GM12878 (cell line): ENCODE data around the gene CHCHD6. TPM values are rescaled to one million over a fixed set of nuclear protein-coding genes. Genes with fewer than 3 reads are reported as not detected.

Experiments used
- ATAC-seq: fragments of 200-7000 bp; cut with Tn5 transposase; 3 replicates; pipeline ENCODE4 v1.9.1; 2020; ENCODE audit warnings: mild to moderate bottlenecking, moderate library complexity
- BruUV-seq: library from RNA; stranded (reverse); fragments of 400-500 nt; replicated peaks from 2 replicates; lab custom pipeline; 2021; lab: Mats Ljungman, UMichigan
- CTCF ChIA-PET: fragments of 300-600 bp; sonication (Branson Sonifier 250); formaldehyde crosslinking; extraction: SDS; loops from one replicate; lab custom pipeline; 2021; ENCODE audit warnings: inconsistent platforms; lab: Yijun Ruan, JAX
- POLR2A ChIA-PET: fragments of 350-600 bp; formaldehyde crosslinking; extraction: SDS; loops from one replicate; lab custom pipeline; 2021; ENCODE audit warnings: inconsistent platforms; lab: Charles Lee
- RAD21 ChIA-PET: fragments of 300-600 bp; sonication (Branson Sonifier 250); formaldehyde crosslinking; loops from one replicate; lab custom pipeline; 2023; ENCODE audit warnings: antibody characterized with exemption; ENCODE audit not compliant: unreplicated experiment; lab: Charles Lee
- SMC1A ChIA-PET: fragments of 300-600 bp; sonication (Branson Sonifier 250); formaldehyde crosslinking; loops from one replicate; lab custom pipeline; 2023; ENCODE audit not compliant: unreplicated experiment, uncharacterized antibody; lab: Charles Lee
- DNase-seq: peaks from one replicate; pipeline ENCODE4 v3.0.0-alpha.2; 2011; ENCODE audit warnings: low read depth, low spot score
- FAIRE-seq: peaks from 3 replicates; lab custom pipeline; 2011; peaks lifted over from hg19 to GRCh38; lab: Jason Lieb, UNC
- H2AFZ ChIP-seq: 2 replicates; pipeline ENCODE4 v1.6.0; 2011; ENCODE audit warnings: low read depth, low read length, control low read depth; ENCODE audit not compliant: control insufficient read depth
- H3K27ac ChIP-seq: 2 replicates; pipeline ENCODE4 v1.5.1; 2011; ENCODE audit warnings: control low read depth; ENCODE audit not compliant: control insufficient read depth, insufficient read depth
- H3K27me3 ChIP-seq, 2 experiments: replicated peaks in 1 of 2; 2 replicates each; pipeline versions ENCODE4 v1.6.0 to v1.6.1; 2011; ENCODE audit warnings: low read length in 1 of 2; ENCODE audit not compliant: control insufficient read depth in 2 of 2, insufficient read depth in 2 of 2
- H3K36me3 ChIP-seq, 2 experiments: 2 replicates each; pipeline ENCODE4 v1.5.1; 2011; ENCODE audit warnings: low read length in 1 of 2; ENCODE audit not compliant: control insufficient read depth in 2 of 2, insufficient read depth in 2 of 2
- H3K4me1 ChIP-seq: 2 replicates; pipeline ENCODE4 v1.6.1; 2011; ENCODE audit warnings: mild to moderate bottlenecking, low read length, moderate library complexity, mixed read lengths; ENCODE audit not compliant: control insufficient read depth, insufficient read depth
- H3K4me2 ChIP-seq: 2 replicates; pipeline ENCODE4 v1.6.0; 2011; ENCODE audit warnings: control low read depth; ENCODE audit not compliant: control insufficient read depth, insufficient read depth
- H3K4me3 ChIP-seq: fragments of 200-600 bp; sonication (generic); 2 replicates; pipeline ENCODE4 v1.5.1; 2016
- H3K79me2 ChIP-seq: 2 replicates; pipeline ENCODE4 v1.6.0; 2011; ENCODE audit warnings: low read length; ENCODE audit not compliant: control insufficient read depth, insufficient read depth
- H3K9ac ChIP-seq: 2 replicates; pipeline ENCODE4 v1.8.0; 2011; ENCODE audit warnings: low read length, control low read depth, mixed read lengths; ENCODE audit not compliant: control insufficient read depth, insufficient read depth
- H3K9me3 ChIP-seq: replicated peaks from 3 replicates; pipeline ENCODE4 v1.5.1; 2011; ENCODE audit warnings: mild to moderate bottlenecking, low read length; ENCODE audit not compliant: control insufficient read depth, insufficient read depth
- H4K20me1 ChIP-seq: 2 replicates; pipeline ENCODE4 v1.6.0; 2011; ENCODE audit not compliant: control insufficient read depth, insufficient read depth
- BACH1 ChIP-seq: fragments of 450-650 bp; IDR thresholded peaks from 2 replicates; pipeline ENCODE4 v1.6.1; 2017; ENCODE audit warnings: mild to moderate bottlenecking, borderline replicate concordance
- E2F8 ChIP-seq: fragments of 450-650 bp; IDR thresholded peaks from 2 replicates; pipeline ENCODE4 v1.6.1; 2018; ENCODE audit warnings: mild to moderate bottlenecking, low read depth, moderate library complexity; ENCODE audit not compliant: partially characterized antibody
- EP300 ChIP-seq, 2 experiments: fragments of 150-350 bp in 1 of 2; IDR thresholded peaks; 2 replicates each; pipeline ENCODE4 v1.6.1; 2011 to 2012; ENCODE audit warnings: low read depth in 2 of 2, low read length in 2 of 2, borderline replicate concordance in 1 of 2, improper control_type of control experiment in 1 of 2, inconsistent platforms in 1 of 2; ENCODE audit not compliant: control insufficient read depth in 1 of 2
- GABPA ChIP-seq: IDR thresholded peaks from 2 replicates; pipeline ENCODE4 v1.6.1; 2014; ENCODE audit warnings: antibody characterized with exemption, low read depth, mild to moderate bottlenecking, inconsistent platforms
- HDAC2 ChIP-seq: fragments of 200-600 bp; sonication (generic); IDR thresholded peaks from 2 replicates; pipeline ENCODE4 v1.6.1; 2017
- HDAC6 ChIP-seq: fragments of 200-600 bp; sonication (generic); IDR thresholded peaks from one replicate; pipeline ENCODE4 v1.8.0; 2017; ENCODE audit warnings: antibody characterized with exemption; ENCODE audit not compliant: unreplicated experiment
- HDGF ChIP-seq: fragments of 450-650 bp; IDR thresholded peaks from 2 replicates; pipeline ENCODE4 v1.6.1; 2016; ENCODE audit warnings: antibody characterized with exemption
- MEF2B ChIP-seq: fragments of 450-650 bp; IDR thresholded peaks from 2 replicates; pipeline ENCODE4 v1.6.1; 2018; ENCODE audit warnings: mild to moderate bottlenecking, moderate library complexity; ENCODE audit not compliant: partially characterized antibody, poor library complexity, severe bottlenecking
- PML ChIP-seq: IDR thresholded peaks from 2 replicates; pipeline ENCODE4 v1.6.1; 2012; ENCODE audit warnings: low read length, inconsistent platforms
- RAD21 ChIP-seq: IDR thresholded peaks from 2 replicates; pipeline ENCODE4 v1.6.1; 2011; ENCODE audit warnings: mild to moderate bottlenecking, low read depth, low read length, moderate library complexity; ENCODE audit not compliant: insufficient read depth
- TCF3 ChIP-seq: IDR thresholded peaks from 2 replicates; pipeline ENCODE4 v1.6.1; 2012; ENCODE audit warnings: low read depth, mild to moderate bottlenecking, low read length, borderline replicate concordance; ENCODE audit not compliant: insufficient read depth
- WGBS: methylation state at CpG from one replicate; pipeline ENCODE4 v1.1.6; 2016; ENCODE audit warnings: low lambda C conversion rate; ENCODE audit not compliant: insufficient replicate concordance, insufficient coverage; ENCODE audit errors: missing lambda C conversion rate; 5-methylcytosine and 5-hydroxymethylcytosine counted together
- in situ Hi-C: fragments of 300-500 bp; cut with MboI; formaldehyde crosslinking; loops from 9 replicates; pipeline ENCODE4 v1.14.3; 2018; ENCODE audit warnings: mixed read lengths
- intact Hi-C: fragments of 100-400 bp; cut with micrococcal nuclease; formaldehyde crosslinking; loops from one replicate; pipeline ENCODE4 v1.14.2; 2022; ENCODE audit not compliant: unreplicated experiment
- polyA plus RNA-seq, 11 experiments: library from polyadenylated mRNA; depleted of rRNA in 4 of 11; unstranded in 6 of 11; stranded (reverse) in 5 of 11; fragments of >200 nt; fragmentation: Nextera tagmentation in 4 of 11; fragmentation: Illumina TruSeq in 1 of 11; extraction: Ambion mirVana in 4 of 11; extraction: Trizol in 1 of 11; gene quantifications; 1 replicate in 1 of 11; 2 replicates in 10 of 11; pipeline versions ENCODE4 v1.2.1 to v1.2.3, GENCODE V29; 2011 to 2016; ENCODE audit warnings: inconsistent platforms in 2 of 11, missing spikeins in 2 of 11, low read depth in 1 of 11
- total RNA-seq, 4 experiments: library from RNA; depleted of rRNA in 3 of 4; stranded (reverse); fragments of >200 nt in 3 of 4; fragmentation: Illumina TruSeq in 1 of 4; extraction: Trizol in 1 of 4; gene quantifications; 2 replicates each; pipeline versions ENCODE4 v1.2.1 to v1.2.3, GENCODE V29; 2013 to 2021

Gene CHCHD6
- total and polyA plus RNA-seq, 10 of the 15 experiments (the other 5 are each of a cell fraction or from before 2014, with no cell fraction given) = 2.7 to 16.7 (median 12.3) TPM

GRCh38 chr3:126986001-126986400 is 282.0 kb downstream of the CHCHD6 start:
- H3K27me3 ChIP-seq = no peaks in the 10 kb centered on the region
- intact Hi-C loops (loop anchor here (10.0 kb wide), 2 partner anchors 469 to 559 kb away; no protein-coding TSS in a partner anchor), in situ Hi-C loops (no loop called here)
- no TSS peak for BruUV-seq
- 85% methylated on average over 9 of the region's 9 CpGs for WGBS
- H3K4me2 ChIP-seq = no peak overlapping the region
- H3K9ac ChIP-seq = no peak overlapping the region
- H3K36me3 ChIP-seq = peaks cover 0 to 10% of the 10 kb centered on the region in 2 experiments; a peak in 2 of 4 replicates
- H2AFZ ChIP-seq = no peak overlapping the region
- H3K4me1 ChIP-seq = peaks cover 9% of the 10 kb centered on the region
- FAIRE-seq (no peak), ATAC-seq (no peak), DNase-seq (no peak)
- H4K20me1 ChIP-seq = no peaks in the 10 kb centered on the region
- ChIA-PET CTCF (interaction anchor here (1.2 to 3.0 kb wide), 2 partner anchors 234 to 486 kb away, joined by 3 to 10 read pairs; no protein-coding TSS in a partner anchor), SMC1A (interaction anchor here (1.2 kb wide), 1 partner anchor 236 kb away, joined by 3 read pairs; no protein-coding TSS in a partner anchor), RAD21 (interaction anchor here (1.4 kb wide), 1 partner anchor 232 kb away, joined by 3 read pairs; no protein-coding TSS in a partner anchor), POLR2A (no interaction called here)
- no peaks in the 10 kb centered on the region; the same call in none of the 2 replicates for H3K79me2 ChIP-seq
- no peak for TF ChIP-seq RAD21
- TF ChIP-seq PML = no peak
- TF ChIP-seq MEF2B = no peak
- TF ChIP-seq E2F8 = no peak
- no peak for TF ChIP-seq HDGF
- TF ChIP-seq TCF3 = no peak
- TF ChIP-seq HDAC6 = no peak
- TF ChIP-seq HDAC2 = no peak
- TF ChIP-seq GABPA = no peak
- TF ChIP-seq EP300 (IDR thresholded peaks at IDR 0.05; ENCODE audit: borderline replicate concordance in 1 of 2, control insufficient read depth in 1 of 2, low read depth in 2 of 2, low read length in 2 of 2) = no peak
- no peak for TF ChIP-seq BACH1
- H3K4me3 ChIP-seq = no peak overlapping the region
- H3K9me3 ChIP-seq = no peaks in the 10 kb centered on the region
- no peak overlapping the region for H3K27ac ChIP-seq
